GM12874 (cell line): ENCODE measurements around the gene HABP2.

ENCODE experiments used
- TF ChIP-seq, protein P1 (sequence below): IDR thresholded peaks from 2 replicates; pipeline ENCODE4 v1.5.1; 2011; ENCODE audit warnings: low read depth, mild to moderate bottlenecking, control low read depth, low read length, moderate library complexity; ENCODE audit not compliant: insufficient read depth

HABP2 gene

DNA sequence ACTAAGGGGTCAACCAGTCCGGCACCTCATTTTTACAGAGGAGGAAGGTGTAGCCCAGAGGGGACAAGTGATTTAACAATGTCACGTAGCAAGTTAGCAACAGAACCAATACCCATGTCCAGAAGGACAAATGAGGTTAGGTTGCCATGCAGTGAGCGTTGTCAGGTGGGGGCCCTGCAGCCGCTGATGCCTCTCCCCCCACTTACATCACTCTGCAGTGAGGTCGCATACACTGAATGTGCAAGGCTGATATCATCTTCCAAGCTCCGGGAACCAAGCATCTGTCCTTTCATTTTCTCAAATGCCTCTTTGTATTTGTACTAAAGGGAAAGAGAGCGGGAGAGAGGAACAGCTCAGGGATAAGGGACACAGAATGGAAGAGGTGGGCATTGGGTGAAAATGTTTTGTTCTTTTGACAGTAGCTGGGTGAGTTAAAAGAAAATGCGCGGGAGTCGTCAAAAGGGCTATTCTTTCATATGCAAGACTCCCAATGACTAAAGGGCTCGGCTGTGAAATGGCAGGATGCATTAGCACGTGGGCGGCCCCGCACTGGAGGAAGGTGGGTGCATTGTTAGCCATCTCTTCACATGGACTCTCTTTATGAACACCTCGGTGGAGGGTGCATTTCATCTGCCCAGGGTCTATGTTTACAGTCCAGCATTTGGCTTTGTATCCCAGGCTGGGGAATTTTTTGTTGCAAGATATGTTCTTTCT is 61.3 kb downstream of the HABP2 start:
- TF ChIP-seq, protein P1, sequence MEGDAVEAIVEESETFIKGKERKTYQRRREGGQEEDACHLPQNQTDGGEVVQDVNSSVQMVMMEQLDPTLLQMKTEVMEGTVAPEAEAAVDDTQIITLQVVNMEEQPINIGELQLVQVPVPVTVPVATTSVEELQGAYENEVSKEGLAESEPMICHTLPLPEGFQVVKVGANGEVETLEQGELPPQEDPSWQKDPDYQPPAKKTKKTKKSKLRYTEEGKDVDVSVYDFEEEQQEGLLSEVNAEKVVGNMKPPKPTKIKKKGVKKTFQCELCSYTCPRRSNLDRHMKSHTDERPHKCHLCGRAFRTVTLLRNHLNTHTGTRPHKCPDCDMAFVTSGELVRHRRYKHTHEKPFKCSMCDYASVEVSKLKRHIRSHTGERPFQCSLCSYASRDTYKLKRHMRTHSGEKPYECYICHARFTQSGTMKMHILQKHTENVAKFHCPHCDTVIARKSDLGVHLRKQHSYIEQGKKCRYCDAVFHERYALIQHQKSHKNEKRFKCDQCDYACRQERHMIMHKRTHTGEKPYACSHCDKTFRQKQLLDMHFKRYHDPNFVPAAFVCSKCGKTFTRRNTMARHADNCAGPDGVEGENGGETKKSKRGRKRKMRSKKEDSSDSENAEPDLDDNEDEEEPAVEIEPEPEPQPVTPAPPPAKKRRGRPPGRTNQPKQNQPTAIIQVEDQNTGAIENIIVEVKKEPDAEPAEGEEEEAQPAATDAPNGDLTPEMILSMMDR = no peak

DNA sequence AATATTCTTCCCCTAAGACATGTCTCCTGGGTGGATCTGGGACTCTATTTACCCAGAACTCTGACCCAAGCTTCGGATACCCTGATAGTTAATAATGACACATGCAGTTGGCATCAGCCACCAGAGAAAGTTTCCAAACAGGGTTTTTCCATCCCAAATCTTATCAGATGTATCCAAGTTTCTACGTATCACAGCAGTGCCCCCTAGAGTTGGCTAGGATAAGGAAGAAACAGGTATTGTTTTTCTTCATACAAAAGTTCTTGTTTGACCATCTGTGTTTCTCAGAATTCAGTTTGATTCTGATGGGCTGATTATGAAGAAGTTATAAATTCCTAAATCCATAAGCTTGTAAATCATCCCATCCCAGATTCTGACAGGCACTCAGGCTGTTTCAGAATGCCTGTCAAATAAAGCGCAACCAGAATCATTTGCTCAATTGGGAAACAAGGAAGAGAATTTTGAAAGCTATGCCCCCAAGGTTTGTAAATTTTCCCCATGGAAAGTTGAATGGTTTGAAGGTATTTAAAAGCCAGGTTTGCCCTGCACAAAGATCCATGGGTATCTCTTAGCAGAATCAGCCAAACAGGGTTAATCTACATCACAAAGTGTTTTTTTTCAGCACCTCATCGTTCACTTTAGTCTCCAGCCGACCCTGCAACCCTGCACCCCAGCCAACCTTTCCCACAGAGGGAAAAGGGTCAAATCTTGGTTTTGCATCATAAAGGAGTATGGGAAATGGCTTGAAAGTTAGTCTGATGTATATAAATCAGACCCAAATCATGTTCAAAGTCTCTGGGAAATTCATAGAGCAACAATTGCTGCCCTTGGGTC is 63.6 kb downstream of the HABP2 start:
- TF ChIP-seq, protein P1 = peak; percentile 31; the same call in 1 of the 2 replicates

DNA sequence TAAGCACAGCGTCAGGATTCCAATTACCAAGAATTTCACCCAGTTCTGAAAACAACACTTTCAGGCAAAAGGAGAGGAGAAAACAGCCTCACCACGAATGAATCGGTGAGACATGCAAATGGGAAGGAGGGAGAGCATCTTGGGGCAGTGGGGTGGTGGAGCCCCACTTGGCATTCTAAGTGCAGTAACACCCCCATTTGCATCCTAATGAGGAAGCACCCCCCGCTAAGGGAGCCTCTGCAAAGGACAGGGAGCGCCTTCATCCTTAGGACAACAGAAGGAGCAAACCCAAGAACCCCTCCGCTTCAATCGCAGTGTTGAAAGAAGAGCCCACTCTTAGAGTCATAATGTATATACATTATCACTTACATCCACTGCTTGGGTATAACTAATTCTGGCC is 64.2 kb downstream of the HABP2 start:
- TF ChIP-seq, protein P1 = no peak

DNA sequence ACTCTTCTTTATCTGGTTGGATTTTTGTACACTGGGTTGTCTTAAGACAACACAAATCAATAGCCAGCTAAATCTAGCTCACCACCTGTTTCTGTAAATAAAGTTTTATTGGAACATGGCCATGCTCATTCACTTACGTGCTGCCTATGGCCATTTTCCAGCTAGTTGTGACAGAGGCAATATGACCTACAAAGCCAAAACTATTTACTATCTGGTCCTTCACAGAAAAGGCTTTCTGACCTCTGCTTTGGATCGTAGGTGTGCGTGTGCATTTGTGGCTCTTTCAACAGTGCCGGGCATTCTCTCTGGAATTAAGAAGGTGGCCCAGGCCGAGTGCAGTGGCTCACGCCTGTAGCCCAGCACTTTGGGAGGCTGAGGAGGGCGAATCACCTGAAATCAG is 65.5 kb downstream of the HABP2 start:
- TF ChIP-seq, protein P1 = no peak

DNA sequence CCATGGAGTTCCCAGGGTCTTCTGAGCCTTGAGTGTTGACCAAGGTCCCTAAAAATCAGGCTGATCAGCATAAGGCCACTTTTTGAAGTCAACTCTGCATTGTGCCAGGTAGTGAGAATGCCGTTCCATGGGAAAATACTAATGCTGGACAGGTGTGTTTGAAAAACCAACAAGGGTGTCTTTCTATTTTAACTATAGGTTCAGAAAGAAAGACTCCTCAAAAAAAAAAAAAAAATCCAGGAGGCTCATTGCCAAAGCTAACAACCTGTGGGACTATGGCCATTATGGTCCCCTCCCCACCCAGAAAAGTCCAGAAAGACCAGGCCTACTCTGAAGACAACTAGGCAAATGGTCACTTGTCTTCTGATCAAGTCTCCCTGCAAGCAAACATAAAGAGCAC is 66.5 kb downstream of the HABP2 start:
- TF ChIP-seq, protein P1 = no peak

DNA sequence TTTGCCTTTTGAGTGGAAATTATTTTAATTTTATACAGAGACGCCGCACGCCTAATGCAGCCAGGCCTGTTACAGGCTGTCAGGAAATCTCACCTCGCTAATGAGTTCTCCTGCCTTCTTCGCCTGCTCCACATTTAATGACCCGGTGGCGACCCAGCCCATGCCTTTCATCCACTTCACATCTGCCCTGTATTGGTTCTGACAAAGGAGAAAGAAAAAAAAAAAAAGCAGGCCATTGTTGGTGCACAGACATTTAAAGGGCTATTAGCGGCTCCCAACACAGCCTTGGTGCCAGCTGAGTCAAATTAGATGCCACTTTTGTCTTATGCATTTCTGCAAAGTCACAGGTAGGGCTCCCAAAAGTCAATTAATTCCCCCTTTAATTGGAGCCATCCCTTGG is 67.7 kb downstream of the HABP2 start:
- TF ChIP-seq, protein P1 = no peak

DNA sequence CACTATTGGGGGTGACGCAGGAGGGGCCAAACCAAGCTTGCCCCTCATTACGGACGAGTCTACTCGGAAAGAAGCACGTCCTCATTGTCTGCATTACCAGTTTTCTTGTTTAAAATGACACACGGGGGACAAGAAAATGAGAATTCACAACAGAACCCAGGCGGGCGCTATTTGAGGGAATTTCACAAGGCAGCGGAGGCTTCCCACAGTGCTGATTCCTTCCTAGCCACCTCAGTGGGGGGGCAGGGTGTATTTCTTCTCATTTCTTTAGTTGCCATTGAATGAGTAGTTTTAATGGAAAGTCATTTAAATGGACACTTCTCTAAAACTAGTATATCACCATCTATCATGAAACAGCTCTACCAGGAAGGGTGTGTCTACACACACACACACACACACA is 68.1 kb downstream of the HABP2 start:
- TF ChIP-seq, protein P1 = no peak
